Erythroblast (primary cell): ENCODE measurements around the gene CIROP.

Source experiments
- GATA1 ChIP-seq: IDR thresholded peaks from 2 replicates; pipeline ENCODE4 v1.6.1; 2011; ENCODE audit warnings: low read depth, mild to moderate bottlenecking, control low read depth, low read length, moderate library complexity
- POLR2A ChIP-seq: IDR thresholded peaks from 2 replicates; pipeline ENCODE4 v1.6.1; 2011; ENCODE audit warnings: mild to moderate bottlenecking, low read length

DNA sequence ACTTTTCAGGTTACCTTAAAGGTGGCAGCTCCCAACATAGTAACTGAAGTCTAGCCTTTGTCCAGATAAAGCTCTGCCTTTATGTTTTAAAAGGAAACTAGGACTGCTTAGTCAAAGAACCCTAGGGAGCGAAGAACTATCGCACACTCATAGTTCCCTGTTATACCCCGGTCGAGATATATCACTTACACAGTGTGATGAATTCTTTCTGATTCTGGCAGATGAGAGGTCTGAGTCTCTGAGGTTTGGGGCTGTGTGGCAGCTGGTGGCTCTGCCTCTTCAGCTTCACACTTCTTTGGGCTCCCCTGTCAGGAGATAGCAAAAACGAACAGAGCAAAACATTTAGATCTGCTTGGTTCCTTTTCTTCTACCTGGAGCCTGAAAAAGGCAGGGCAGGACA, 26.8 kb downstream of the CIROP start:
- TF ChIP-seq POLR2A, result no peak
- TF ChIP-seq GATA1, result no peak
